Measurements from ENCODE around the gene CHST11. TPM values are rescaled to one million over a fixed set of nuclear protein-coding genes. Genes with fewer than 3 reads are reported as not detected.

Gene CHST11
- total and polyA plus RNA-seq, 9 of the 15 experiments (the other 6 are each of a cell fraction or from before 2014, with no cell fraction given): 2.3 to 38.7 (median 15.0) TPM

DNA sequence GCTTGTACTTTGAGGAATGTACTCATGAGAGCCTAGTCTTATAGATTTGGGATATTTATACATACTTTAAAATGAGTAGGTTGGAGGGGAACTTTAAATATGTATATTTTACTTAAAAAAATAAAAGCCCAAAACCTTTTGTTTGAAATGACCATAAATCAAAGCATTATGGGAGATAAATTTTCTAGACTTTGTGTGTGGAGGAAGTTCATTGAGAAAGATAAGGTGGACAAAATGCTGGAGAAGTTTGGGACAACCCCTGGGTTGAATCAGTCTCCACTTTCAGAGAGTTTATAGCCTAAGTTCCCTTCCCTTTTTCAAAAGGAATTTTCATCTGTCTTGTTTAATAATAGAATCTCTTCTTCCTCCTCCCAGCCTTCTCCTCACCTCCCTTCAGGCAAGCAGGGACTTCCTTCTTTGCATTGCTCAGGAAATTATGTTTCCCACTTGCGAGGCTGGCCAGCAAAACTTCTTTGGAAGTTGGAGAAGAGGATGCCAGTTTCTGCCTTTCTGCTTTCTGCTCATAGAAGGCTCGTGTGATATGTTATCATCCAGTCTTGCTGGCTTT, 54.2 kb downstream of the CHST11 start:
- POLR2A ChIA-PET: interaction anchor here (0.5 to 1.1 kb wide), 3 partner anchors 21 to 1312 kb away, joined by 3 to 4 read pairs (median 3); no protein-coding TSS in a partner anchor
- no peak for TF ChIP-seq CHCHD3 (CRISPR knock-in tag; IDR thresholded peaks at IDR 0.05)
- TF ChIP-seq, protein P1, sequence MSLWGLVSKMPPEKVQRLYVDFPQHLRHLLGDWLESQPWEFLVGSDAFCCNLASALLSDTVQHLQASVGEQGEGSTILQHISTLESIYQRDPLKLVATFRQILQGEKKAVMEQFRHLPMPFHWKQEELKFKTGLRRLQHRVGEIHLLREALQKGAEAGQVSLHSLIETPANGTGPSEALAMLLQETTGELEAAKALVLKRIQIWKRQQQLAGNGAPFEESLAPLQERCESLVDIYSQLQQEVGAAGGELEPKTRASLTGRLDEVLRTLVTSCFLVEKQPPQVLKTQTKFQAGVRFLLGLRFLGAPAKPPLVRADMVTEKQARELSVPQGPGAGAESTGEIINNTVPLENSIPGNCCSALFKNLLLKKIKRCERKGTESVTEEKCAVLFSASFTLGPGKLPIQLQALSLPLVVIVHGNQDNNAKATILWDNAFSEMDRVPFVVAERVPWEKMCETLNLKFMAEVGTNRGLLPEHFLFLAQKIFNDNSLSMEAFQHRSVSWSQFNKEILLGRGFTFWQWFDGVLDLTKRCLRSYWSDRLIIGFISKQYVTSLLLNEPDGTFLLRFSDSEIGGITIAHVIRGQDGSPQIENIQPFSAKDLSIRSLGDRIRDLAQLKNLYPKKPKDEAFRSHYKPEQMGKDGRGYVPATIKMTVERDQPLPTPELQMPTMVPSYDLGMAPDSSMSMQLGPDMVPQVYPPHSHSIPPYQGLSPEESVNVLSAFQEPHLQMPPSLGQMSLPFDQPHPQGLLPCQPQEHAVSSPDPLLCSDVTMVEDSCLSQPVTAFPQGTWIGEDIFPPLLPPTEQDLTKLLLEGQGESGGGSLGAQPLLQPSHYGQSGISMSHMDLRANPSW (CRISPR knock-in tag; IDR thresholded peaks at IDR 0.05): no peak
- TF ChIP-seq, protein P2, sequence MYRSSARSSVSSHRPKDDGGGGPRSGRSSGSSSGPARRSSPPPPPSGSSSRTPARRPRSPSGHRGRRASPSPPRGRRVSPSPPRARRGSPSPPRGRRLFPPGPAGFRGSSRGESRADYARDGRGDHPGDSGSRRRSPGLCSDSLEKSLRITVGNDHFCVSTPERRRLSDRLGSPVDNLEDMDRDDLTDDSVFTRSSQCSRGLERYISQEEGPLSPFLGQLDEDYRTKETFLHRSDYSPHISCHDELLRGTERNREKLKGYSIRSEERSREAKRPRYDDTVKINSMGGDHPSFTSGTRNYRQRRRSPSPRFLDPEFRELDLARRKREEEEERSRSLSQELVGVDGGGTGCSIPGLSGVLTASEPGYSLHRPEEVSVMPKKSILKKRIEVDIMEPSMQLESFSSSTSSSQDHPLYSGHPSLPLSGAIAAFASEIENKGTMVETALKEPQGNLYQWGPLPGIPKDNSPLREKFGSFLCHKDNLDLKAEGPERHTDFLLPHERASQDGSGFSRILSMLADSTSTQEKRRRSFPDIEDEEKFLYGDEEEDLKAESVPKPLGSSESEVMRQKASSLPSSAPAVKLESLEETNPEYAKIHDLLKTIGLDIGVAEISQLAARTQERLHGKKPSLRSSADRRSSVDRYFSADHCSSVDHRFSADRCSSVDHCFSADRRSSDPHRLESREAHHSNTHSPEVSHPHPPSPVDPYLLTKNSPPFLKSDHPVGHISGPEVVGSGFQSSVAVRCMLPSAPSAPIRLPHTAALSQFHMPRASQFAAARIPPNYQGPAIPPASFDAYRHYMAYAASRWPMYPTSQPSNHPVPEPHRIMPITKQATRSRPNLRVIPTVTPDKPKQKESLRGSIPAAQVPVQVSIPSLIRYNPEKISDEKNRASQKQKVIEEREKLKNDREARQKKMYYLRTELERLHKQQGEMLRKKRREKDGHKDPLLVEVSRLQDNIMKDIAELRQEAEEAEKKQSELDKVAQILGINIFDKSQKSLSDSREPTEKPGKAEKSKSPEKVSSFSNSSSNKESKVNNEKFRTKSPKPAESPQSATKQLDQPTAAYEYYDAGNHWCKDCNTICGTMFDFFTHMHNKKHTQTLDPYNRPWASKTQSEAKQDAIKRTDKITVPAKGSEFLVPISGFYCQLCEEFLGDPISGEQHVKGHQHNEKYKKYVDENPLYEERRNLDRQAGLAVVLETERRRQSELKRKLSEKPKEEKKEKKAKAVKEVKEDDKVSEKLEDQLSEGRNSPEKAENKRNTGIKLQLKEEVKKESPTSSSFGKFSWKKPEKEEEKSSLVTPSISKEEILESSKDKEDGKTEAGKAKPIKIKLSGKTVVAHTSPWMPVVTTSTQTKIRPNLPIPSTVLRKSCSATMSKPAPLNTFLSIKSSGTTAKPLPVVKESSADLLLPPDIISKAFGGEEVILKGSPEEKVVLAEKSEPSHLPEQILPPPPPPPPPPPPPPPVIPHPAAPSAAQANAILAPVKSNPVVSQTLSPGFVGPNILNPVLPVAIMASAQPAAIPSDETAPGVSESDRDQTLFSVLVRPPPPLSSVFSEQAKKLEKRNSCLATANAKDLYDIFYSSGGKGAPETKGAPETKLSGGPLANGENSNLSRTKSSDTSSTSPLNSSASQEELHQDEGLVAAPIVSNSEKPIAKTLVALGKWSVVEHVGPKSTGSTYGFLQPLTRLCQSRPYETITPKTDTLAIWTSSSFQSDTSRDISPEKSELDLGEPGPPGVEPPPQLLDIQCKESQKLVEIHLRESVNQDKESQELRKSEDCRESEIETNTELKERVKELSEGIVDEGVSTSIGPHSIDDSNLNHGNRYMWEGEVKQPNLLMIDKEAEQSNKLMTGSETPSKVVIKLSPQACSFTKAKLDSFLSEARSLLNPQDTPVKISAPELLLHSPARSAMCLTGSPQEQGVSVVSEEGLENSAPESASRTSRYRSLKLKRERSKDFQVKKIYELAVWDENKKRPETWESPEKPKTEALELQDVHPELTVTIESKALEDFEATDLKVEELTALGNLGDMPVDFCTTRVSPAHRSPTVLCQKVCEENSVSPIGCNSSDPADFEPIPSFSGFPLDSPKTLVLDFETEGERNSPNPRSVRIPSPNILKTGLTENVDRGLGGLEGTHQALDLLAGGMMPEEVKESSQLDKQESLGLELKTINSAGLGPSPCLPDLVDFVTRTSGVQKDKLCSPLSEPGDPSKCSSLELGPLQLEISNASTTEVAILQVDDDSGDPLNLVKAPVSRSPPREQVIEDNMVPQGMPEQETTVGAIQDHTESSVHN (IDR thresholded peaks at IDR 0.05; ENCODE audit: borderline replicate concordance in 1 of 2, low read depth in 1 of 2): no peak
- TF ChIP-seq MEIS2 (IDR thresholded peaks at IDR 0.05; ENCODE audit: partially characterized antibody): peak; percentile 64
- TF ChIP-seq ZNF561 (CRISPR knock-in tag; conservative IDR thresholded peaks at IDR 0.05): no peak
- TF ChIP-seq U2AF1 (optimal IDR thresholded peaks at IDR 0.05; ENCODE audit: low read depth, low read length): no peak
- TF ChIP-seq, protein P3, sequence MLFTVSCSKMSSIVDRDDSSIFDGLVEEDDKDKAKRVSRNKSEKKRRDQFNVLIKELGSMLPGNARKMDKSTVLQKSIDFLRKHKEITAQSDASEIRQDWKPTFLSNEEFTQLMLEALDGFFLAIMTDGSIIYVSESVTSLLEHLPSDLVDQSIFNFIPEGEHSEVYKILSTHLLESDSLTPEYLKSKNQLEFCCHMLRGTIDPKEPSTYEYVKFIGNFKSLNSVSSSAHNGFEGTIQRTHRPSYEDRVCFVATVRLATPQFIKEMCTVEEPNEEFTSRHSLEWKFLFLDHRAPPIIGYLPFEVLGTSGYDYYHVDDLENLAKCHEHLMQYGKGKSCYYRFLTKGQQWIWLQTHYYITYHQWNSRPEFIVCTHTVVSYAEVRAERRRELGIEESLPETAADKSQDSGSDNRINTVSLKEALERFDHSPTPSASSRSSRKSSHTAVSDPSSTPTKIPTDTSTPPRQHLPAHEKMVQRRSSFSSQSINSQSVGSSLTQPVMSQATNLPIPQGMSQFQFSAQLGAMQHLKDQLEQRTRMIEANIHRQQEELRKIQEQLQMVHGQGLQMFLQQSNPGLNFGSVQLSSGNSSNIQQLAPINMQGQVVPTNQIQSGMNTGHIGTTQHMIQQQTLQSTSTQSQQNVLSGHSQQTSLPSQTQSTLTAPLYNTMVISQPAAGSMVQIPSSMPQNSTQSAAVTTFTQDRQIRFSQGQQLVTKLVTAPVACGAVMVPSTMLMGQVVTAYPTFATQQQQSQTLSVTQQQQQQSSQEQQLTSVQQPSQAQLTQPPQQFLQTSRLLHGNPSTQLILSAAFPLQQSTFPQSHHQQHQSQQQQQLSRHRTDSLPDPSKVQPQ (CRISPR knock-in tag; IDR thresholded peaks at IDR 0.05; ENCODE audit: borderline replicate concordance): no peak

More for the DNA sequence above, 54.2 kb downstream of the CHST11 start:
- Histone ChIP-seq H3K27ac (ENCODE audit: extremely low read depth, low read depth, low read length) (peak overlapping the region; percentile 81), H3K36me3 (ENCODE audit: control insufficient read depth, insufficient read depth, low read length) (peaks cover 10% of the 10 kb centered on the region; the same call in 2 of the 3 replicates), H3K27me3 (ENCODE audit: control insufficient read depth in 2 of 2, insufficient read depth in 2 of 2, low read length in 2 of 2) (no peaks in the 10 kb centered on the region), H3K4me1 (replicated peaks in 1 of 2; ENCODE audit: control insufficient read depth in 2 of 2, insufficient read depth in 2 of 2, low read length in 2 of 2) (peaks cover 0 to 36% of the 10 kb centered on the region in 2 experiments; a peak in 3 of 5 replicates), H3K4me3 (no peak overlapping the region), H3K4me2 (ENCODE audit: insufficient read depth, low read length) (0 out of 2 replicates have a peak overlapping the region, but pooled peaks have one; percentile 2), H2AFZ (ENCODE audit: low read depth, low read length) (no peak overlapping the region), H3K9me3 (replicated peaks; ENCODE audit: control insufficient read depth, insufficient read depth, low read depth, low read length) (peaks cover 8% of the 10 kb centered on the region; the same call in 1 of the 2 replicates), H3K79me2 (ENCODE audit: control insufficient read depth, insufficient read depth, low read length) (peaks cover 90% of the 10 kb centered on the region), H3K9ac (ENCODE audit: insufficient read depth in 1 of 2, low read depth in 2 of 2, low read length in 2 of 2) (peak overlapping the region; percentile 40 to 45; a peak in 3 of 4 replicates), H4K20me1 (replicated peaks; ENCODE audit: control insufficient read depth, insufficient read depth, low read length) (no peaks in the 10 kb centered on the region), H3K9me1 (ENCODE audit: control insufficient read depth, insufficient read depth, low read length) (no peaks in the 10 kb centered on the region)
- WGBS (ENCODE audit: insufficient coverage, low coverage, missing lambda C conversion rate): 18% methylated on average over 2 of the region's 2 CpGs
- ATAC-seq (peak; percentile 22), FAIRE-seq (peak; percentile 49), DNase-seq (ENCODE audit: extremely low read depth in 1 of 4, low spot score in 3 of 4) (no peak)
- in situ Hi-C loops (cut with MboI): no loop called here
- CTCF ChIA-PET (ENCODE audit: low intra/inter-chr PET ratio): no interaction called here
- intact Hi-C loops (cut with micrococcal nuclease): loop anchor here (5.0 kb wide), 1 partner anchor 44 kb away; no protein-coding TSS in a partner anchor
- no TSS peak for BruUV-seq (replicated peaks)
